ENCODE data around the gene SPAG9.
"Not testable (repeated sequence)": the region's sequence is repeated elsewhere in the genome, so short reads cannot be mapped to it uniquely, and the experiment has no call there.

DNA sequence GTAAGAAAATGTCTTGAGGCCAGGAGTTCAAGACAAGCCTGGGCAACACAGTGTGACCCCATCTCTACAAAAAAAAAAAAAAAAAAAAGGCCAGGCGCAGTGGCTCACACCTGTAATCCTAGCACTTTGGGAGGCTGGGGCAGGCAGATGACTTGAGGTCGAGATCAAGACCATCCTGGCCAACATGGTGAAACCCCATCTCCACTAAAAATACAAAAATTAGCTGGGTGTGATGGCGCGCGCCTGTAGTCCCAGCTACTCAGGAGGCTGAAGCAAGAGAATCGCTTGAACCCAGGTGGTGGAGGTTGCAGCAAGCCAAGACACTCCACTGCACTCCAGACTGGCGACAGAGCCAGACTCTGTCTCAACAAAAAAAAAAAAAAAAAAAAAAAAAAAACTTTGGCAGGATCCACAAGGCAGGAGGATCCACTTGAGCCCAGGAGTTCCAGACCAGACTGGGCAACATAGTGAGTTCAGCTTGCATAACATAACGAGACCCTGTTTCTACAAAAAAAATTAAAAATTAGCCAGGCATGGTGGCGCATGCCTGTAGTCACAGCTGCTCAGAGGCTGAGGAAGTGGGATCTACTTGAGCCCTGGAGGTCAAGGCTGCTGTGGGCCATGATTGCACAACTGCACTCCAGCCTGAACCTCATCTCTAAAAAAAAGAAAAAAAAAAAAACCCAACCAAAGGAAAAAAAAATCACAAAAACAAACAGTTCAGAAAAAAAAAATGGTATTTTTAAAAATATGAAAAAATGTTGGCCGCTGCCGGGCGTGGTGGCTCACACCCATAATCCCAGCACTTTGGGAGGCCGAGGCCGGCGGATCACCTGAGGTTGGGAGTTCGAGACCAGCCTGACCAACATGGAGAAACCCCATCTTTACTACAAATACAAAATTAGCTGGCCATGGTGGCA lies 8.1 kb downstream of the SPAG9 start:
- TF ChIP-seq EZH2 (IDR thresholded peaks at IDR 0.05; ENCODE audit: borderline replicate concordance, insufficient read depth, low read length, poor library complexity, severe bottlenecking) = not testable (repeated sequence)
- TF ChIP-seq, protein P1, sequence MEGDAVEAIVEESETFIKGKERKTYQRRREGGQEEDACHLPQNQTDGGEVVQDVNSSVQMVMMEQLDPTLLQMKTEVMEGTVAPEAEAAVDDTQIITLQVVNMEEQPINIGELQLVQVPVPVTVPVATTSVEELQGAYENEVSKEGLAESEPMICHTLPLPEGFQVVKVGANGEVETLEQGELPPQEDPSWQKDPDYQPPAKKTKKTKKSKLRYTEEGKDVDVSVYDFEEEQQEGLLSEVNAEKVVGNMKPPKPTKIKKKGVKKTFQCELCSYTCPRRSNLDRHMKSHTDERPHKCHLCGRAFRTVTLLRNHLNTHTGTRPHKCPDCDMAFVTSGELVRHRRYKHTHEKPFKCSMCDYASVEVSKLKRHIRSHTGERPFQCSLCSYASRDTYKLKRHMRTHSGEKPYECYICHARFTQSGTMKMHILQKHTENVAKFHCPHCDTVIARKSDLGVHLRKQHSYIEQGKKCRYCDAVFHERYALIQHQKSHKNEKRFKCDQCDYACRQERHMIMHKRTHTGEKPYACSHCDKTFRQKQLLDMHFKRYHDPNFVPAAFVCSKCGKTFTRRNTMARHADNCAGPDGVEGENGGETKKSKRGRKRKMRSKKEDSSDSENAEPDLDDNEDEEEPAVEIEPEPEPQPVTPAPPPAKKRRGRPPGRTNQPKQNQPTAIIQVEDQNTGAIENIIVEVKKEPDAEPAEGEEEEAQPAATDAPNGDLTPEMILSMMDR (IDR thresholded peaks at IDR 0.05; ENCODE audit: poor library complexity, severe bottlenecking) = not testable (repeated sequence)

Data from neural cell (in vitro differentiated cells).